ENCODE measurements around the gene BTBD7.

DNA sequence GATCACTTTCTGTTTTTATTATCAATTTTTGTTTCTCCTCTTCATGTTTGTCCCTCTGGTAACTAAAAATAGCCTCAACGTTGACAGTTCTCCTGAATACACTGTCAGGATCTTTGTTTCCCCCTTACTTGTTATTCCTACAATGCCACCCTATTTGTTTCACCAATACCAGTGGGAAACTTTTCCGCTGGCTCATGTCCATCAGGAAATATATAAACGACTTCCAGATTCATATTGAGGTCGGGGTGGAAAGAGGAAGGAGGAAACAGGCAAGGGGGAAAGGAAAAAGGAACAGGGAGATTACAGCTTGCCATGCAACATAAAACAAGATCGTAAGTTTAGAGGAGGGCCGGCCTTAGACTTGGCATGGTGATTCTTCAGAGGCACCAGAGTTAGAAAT lies 61.7 kb downstream of the BTBD7 start:
- TF ChIP-seq ZNF565 (CRISPR knock-in tag; conservative IDR thresholded peaks at IDR 0.05; ENCODE audit: low read depth) (no peak), ZNF8 (CRISPR knock-in tag; IDR thresholded peaks at IDR 0.05) (no peak)
